NB4 (cell line): ENCODE data around the gene ZNF664.

Source experiments
- CTCF ChIP-seq: IDR thresholded peaks from one replicate; pipeline ENCODE4 v1.5.1; 2012; ENCODE audit warnings: low read depth, low read length
- MAX ChIP-seq: IDR thresholded peaks from 2 replicates; pipeline ENCODE4 v1.6.1; 2011; ENCODE audit warnings: low read depth, low read length
- MYC ChIP-seq: IDR thresholded peaks from 2 replicates; pipeline ENCODE4 v1.6.1; 2011; ENCODE audit warnings: low read depth, low read length
- POLR2A ChIP-seq: IDR thresholded peaks from 2 replicates; pipeline ENCODE4 v1.6.1; 2011; ENCODE audit warnings: mild to moderate bottlenecking; ENCODE audit not compliant: insufficient read length; ENCODE audit errors: extremely low read depth

GRCh38 chr12:124039276-124039675 is 66.3 kb downstream of the ZNF664 start:
- TF ChIP-seq CTCF (no peak), POLR2A (no peak), MYC (no peak), MAX (no peak)
